T-cell (primary cell): Measurements from ENCODE around the gene IFITM5. TPM values are rescaled to one million over a fixed set of nuclear protein-coding genes. Genes with fewer than 3 reads are reported as not detected.
"Not testable (repeated sequence)": the region's sequence is repeated elsewhere in the genome, so short reads cannot be mapped to it uniquely, and the experiment has no call there.

ENCODE experiments used
- ATAC-seq, 4 experiments: fragments of 200-7000 bp in 3 of 4; fragments of 150-1000 bp in 1 of 4; cut with Tn5 transposase; replicated peaks in 1 of 4; 1 replicate in 3 of 4; 2 replicates in 1 of 4; pipeline ENCODE4 v1.10.0; 2021; ENCODE audit warnings: moderate library complexity in 3 of 4, mild to moderate bottlenecking in 2 of 4, moderate number of reproducible peaks in 1 of 4
- CTCF ChIA-PET, 2 donors: fragments of 300-600 bp; sonication (Branson Sonifier 250); formaldehyde crosslinking; loops; one replicate each; lab custom pipeline; 2022; ENCODE audit warnings: antibody characterized with exemption in 2 of 2; lab: Charles Lee
- POLR2A ChIA-PET, 2 donors: fragments of 300-600 bp; sonication (Branson Sonifier 250); formaldehyde crosslinking; loops; one replicate each; lab custom pipeline; 2022; ENCODE audit warnings: antibody characterized with exemption in 2 of 2; lab: Charles Lee
- DNase-seq, 35 experiments: peaks; one replicate each; pipeline versions ENCODE4 v3.0.0 to v3.0.0-alpha.2; 2013 to 2023
- H3K27ac ChIP-seq: one replicate; pipeline ENCODE4 v1.5.1; 2013; ENCODE audit warnings: low read length
- H3K27me3 ChIP-seq, 2 experiments: replicated peaks in 1 of 2; 1 replicate in 1 of 2; 2 replicates in 1 of 2; pipeline versions ENCODE4 v1.6.1 to v1.7.0; 2013; ENCODE audit warnings: low read length in 1 of 2, mixed read lengths in 1 of 2; ENCODE audit not compliant: control insufficient read depth in 2 of 2, insufficient read depth in 2 of 2; ENCODE audit errors: extremely low read depth in 1 of 2
- H3K36me3 ChIP-seq, 2 donors: 1 replicate in 1 of 2; 2 replicates in 1 of 2; pipeline versions ENCODE4 v1.6.1 to v1.7.0; 2013; ENCODE audit warnings: low read length in 1 of 2; ENCODE audit not compliant: control insufficient read depth in 2 of 2, insufficient read depth in 1 of 2; ENCODE audit errors: extremely low read depth in 1 of 2
- H3K4me1 ChIP-seq, 2 experiments: 1 replicate in 1 of 2; 2 replicates in 1 of 2; pipeline versions ENCODE4 v1.6.1 to v1.7.0; 2013; ENCODE audit warnings: low read length in 2 of 2, mixed read lengths in 1 of 2; ENCODE audit not compliant: insufficient read depth in 2 of 2, control insufficient read depth in 1 of 2; ENCODE audit errors: extremely low read depth in 1 of 2
- H3K4me3 ChIP-seq, 2 donors: 1 replicate in 1 of 2; 2 replicates in 1 of 2; pipeline versions ENCODE4 v1.5.1 to v1.7.0; 2013; ENCODE audit warnings: mild to moderate bottlenecking in 2 of 2, low read length in 1 of 2, moderate library complexity in 1 of 2; ENCODE audit not compliant: control insufficient read depth in 1 of 2; ENCODE audit errors: extremely low read depth in 1 of 2
- H3K9me3 ChIP-seq: 2 replicates; pipeline ENCODE4 v1.7.0; 2013
- H3K27ac Mint-ChIP-seq, 2 donors: one replicate each; pipeline ENCODE4 v1.8.0; 2020 to 2021; ENCODE audit warnings: mild to moderate bottlenecking in 2 of 2, mixed read lengths in 2 of 2
- H3K27me3 Mint-ChIP-seq, 2 donors: one replicate each; pipeline ENCODE4 v1.8.0; 2021 to 2022; ENCODE audit warnings: mixed read lengths in 2 of 2
- H3K36me3 Mint-ChIP-seq: one replicate; pipeline ENCODE4 v1.8.0; 2021; ENCODE audit warnings: mixed read lengths
- H3K4me1 Mint-ChIP-seq, 3 donors: one replicate each; pipeline ENCODE4 v1.8.0; 2020 to 2022; ENCODE audit warnings: mixed read lengths in 3 of 3, mild to moderate bottlenecking in 1 of 3
- H3K4me3 Mint-ChIP-seq, 3 donors: one replicate each; pipeline ENCODE4 v1.8.0; 2020 to 2022; ENCODE audit warnings: mild to moderate bottlenecking in 3 of 3, mixed read lengths in 3 of 3, moderate library complexity in 3 of 3
- H3K9me3 Mint-ChIP-seq, 3 donors: one replicate each; pipeline ENCODE4 v1.8.0; 2020 to 2022; ENCODE audit warnings: mixed read lengths in 3 of 3
- WGBS: methylation state at CpG from one replicate; pipeline ENCODE4 v1.1.5; 2013; ENCODE audit warnings: missing lambda C conversion rate; ENCODE audit not compliant: insufficient coverage; 5-methylcytosine and 5-hydroxymethylcytosine counted together
- total RNA-seq, 35 experiments: library from RNA in 6 of 35; stranded (reverse) in 6 of 35; fragments of 120-200 nt in 1 of 35; gene quantifications; one replicate each; pipeline versions ENCODE4 v1.2.1 to v1.2.4 and lab custom pipeline; 2013 to 2026

Gene IFITM5
- total RNA-seq, 5 donors from 2014 or later (not counting 1 experiment from before 2014, with no cell fraction given) = not detected

DNA sequence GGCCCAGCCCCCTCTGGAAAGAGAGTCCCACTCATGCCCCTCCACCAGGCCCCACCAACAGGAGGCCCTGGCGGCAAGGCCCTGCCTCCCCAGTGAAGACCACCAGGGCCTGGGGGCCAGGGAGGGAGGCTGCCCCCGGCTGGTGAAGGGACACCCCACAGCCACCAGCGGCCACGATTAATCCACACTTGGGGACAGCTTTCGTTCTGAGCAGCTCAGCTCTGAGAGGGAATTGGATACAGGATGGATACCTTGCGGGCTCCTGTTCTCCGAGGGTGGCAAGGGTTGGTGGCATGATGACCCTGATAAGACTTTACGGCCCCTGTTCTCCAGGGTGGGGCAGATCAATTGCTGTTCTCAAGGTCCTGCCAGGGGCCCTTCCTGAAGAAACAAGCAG lies 28.0 kb downstream of the IFITM5 start:
- POLR2A ChIA-PET = no interaction called here
- 100% methylated on average over 3 of the region's 8 CpGs for WGBS
- H3K4me1 Mint-ChIP-seq = peaks cover 28 to 44% (median 35%) of the 10 kb centered on the region in 3 donors

DNA sequence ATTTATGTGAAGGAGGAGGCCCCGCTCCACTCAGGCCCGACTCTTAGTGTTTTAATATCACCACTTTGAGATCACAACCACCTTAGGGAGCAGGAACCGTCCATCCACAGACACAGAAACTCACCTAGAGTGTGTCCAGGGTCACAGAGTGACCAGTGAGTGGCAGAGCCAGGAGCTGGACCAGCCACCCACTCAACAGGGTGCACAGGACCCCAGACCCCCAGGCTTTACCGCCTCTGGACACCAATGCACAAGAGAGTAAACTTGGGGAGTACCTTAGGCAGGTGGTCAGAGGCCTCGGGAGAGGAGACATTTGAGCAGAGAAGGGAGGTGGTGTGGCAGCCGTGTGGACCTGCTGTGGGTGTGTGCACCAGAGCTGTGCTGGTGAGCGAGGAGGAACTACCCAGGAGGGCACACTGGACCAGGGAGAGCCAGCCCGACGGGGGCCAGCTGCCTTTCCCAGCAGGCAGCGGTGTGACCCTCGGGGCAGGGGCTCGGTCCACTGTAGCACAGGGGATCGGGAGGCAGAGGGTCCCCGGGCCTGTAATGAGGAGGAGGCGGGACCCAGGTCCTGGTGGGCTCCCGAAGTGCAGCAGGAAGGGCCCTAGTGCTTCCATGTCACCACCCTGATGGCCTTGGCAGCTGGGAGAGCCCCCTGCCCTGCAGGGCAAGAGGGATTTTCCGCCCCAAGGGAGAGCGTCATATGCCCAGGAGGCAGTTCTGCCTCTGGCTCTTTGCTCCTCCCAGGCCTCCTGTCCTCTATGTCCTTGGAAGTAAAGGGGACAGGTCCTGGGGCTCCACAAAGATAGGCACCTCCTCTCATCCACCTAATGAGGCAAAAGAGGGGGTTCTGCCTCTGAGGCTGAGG lies 28.6 kb downstream of the IFITM5 start:
- H3K36me3 Mint-ChIP-seq = no peaks in the 10 kb centered on the region
- DNase-seq (no peak), ATAC-seq (no peak)
- POLR2A ChIA-PET = no interaction called here
- no peak overlapping the region for H3K4me3 Mint-ChIP-seq
- no peaks in the 10 kb centered on the region for H3K27me3 ChIP-seq
- H3K27me3 Mint-ChIP-seq = no peaks in the 10 kb centered on the region
- CTCF ChIA-PET = interaction anchor here (0.5 to 1.1 kb wide), 2 partner anchors 20 to 184 kb away, joined by 3 to 4 read pairs; no protein-coding TSS in a partner anchor
- peak overlapping the region; percentile 98 for H3K27ac Mint-ChIP-seq
- peak overlapping the region; percentile 88 for H3K27ac ChIP-seq
- H3K9me3 ChIP-seq = no peaks in the 10 kb centered on the region
- H3K9me3 Mint-ChIP-seq = no peaks in the 10 kb centered on the region
- H3K4me3 ChIP-seq = no peak overlapping the region
- H3K36me3 ChIP-seq = no peaks in the 10 kb centered on the region
- H3K4me1 Mint-ChIP-seq = peaks cover 27 to 44% (median 35%) of the 10 kb centered on the region in 3 donors
- H3K4me1 ChIP-seq = peaks cover 14 to 34% of the 10 kb centered on the region in 2 experiments
- 87% methylated on average over 14 of the region's 18 CpGs for WGBS

More for the DNA sequence above, 28.0 kb downstream of the IFITM5 start:
- no peaks in the 10 kb centered on the region for H3K36me3 Mint-ChIP-seq
- no peaks in the 10 kb centered on the region for H3K27me3 Mint-ChIP-seq
- H3K4me1 ChIP-seq = peaks cover 14 to 34% of the 10 kb centered on the region in 2 experiments
- H3K27ac Mint-ChIP-seq = no peak overlapping the region
- no peaks in the 10 kb centered on the region for H3K36me3 ChIP-seq
- no peaks in the 10 kb centered on the region for H3K9me3 ChIP-seq
- H3K4me3 Mint-ChIP-seq = no peak overlapping the region
- peaks cover 0 to 4% (median 0%) of the 10 kb centered on the region in 3 donors for H3K9me3 Mint-ChIP-seq
- ATAC-seq (no peak), DNase-seq (no peak)
- H3K27ac ChIP-seq = no peak overlapping the region
- no peak overlapping the region for H3K4me3 ChIP-seq
- CTCF ChIA-PET = interaction anchor here (0.5 to 1.1 kb wide), 2 partner anchors 21 to 184 kb away, joined by 3 to 4 read pairs; no protein-coding TSS in a partner anchor
- no peaks in the 10 kb centered on the region for H3K27me3 ChIP-seq

DNA sequence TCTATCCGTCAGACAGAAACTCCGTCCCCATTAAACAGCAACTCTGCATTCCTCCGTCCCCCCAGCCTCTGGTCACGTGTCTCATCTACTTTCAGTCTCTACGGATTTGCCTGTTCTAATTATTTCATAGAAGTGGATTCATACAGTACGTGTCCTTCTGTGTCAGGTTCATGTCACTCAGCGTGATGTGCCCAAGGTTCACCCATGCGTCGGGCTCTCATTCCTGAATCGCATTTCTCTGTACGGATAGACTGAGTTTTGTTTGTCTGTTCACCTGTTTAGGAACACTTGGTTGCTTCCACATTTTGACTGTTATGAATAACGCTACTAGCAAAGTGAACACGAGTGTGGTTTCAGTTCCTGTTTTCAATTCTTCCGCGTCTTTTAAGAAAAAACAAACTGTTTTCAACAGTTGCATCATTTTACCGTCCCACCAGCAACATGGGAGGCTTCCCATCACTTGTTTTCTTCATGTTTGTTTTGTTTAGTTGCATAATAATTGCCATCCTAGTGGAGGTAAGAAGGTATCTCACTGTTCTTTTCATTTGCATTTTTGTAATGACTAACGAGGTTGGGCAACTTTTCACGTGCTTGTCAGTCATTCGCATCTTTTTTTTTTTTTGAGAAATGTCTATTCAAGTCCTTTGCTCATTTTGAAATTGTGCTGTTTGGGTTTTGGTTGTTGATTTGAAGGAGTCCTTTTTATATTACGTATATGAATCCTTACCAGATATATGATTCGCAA lies 30.0 kb downstream of the IFITM5 start:
- ATAC-seq (peak; percentile 60 to 78 (median 66)), DNase-seq (peak in 34 of 35 experiments; percentile 39 to 84 (median 58))
- ChIA-PET POLR2A (no interaction called here), CTCF (no interaction called here)
- Mint-ChIP-seq H3K4me3 (peak overlapping the region; percentile 81 to 85 (median 83)), H3K36me3 (no peaks in the 10 kb centered on the region), H3K27ac (peak overlapping the region; percentile 98), H3K4me1 (peaks cover 27 to 40% (median 35%) of the 10 kb centered on the region in 3 donors), H3K9me3 (no peaks in the 10 kb centered on the region), H3K27me3 (no peaks in the 10 kb centered on the region)
- Histone ChIP-seq H3K27me3 (no peaks in the 10 kb centered on the region), H3K4me3 (peak overlapping the region; percentile 54 to 60), H3K36me3 (no peaks in the 10 kb centered on the region), H3K27ac (peak overlapping the region; percentile 88), H3K4me1 (peaks cover 14 to 34% of the 10 kb centered on the region in 2 experiments), H3K9me3 (no peaks in the 10 kb centered on the region)
- WGBS = 0% methylated on average over 8 of the region's 21 CpGs

DNA sequence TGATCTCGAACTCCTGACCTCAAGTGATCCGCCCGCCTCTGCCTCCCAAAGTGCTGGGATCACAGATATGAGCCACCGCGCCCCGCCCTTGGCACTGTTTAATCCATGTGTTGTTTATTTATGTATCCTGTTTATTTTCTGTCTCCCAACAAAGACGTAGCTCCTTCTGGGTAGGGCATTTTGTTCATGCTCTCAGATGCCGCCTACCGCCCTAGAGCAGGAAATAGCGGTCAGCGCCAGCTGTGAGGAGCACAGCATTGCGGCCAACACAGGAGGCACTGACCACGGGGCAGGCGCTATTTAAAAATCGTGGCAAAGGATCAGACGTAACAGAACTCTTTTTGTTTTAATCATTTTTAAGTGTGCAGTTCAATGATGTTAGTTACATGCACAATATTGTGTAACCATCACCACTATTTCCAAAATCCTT lies 30.6 kb downstream of the IFITM5 start:
- not testable (repeated sequence) for H3K9me3 ChIP-seq, H3K9me3 Mint-ChIP-seq, H3K27me3 ChIP-seq, H3K27me3 Mint-ChIP-seq, H3K36me3 Mint-ChIP-seq, H3K36me3 ChIP-seq
- DNase-seq = peak in 33 of 35 experiments; percentile 28 to 78 (median 59)
- ATAC-seq = peak; percentile 15 to 54 (median 35)
- Histone ChIP-seq H3K4me1 (peaks cover 14 to 34% of the 10 kb centered on the region in 2 experiments), H3K27ac (peak overlapping the region; percentile 88), H3K4me3 (peak overlapping the region; percentile 54 to 60)
- Mint-ChIP-seq H3K27ac (peak overlapping the region; percentile 98), H3K4me3 (peak overlapping the region; percentile 81 to 85 (median 83)), H3K4me1 (peaks cover 27 to 40% (median 35%) of the 10 kb centered on the region in 3 donors)
- ChIA-PET CTCF (interaction anchor here (0.5 to 3.7 kb wide), 2 partner anchors 18 kb away, joined by 3 to 23 read pairs; no protein-coding TSS in a partner anchor), POLR2A (interaction anchor here in 1 of 2 donors (0.6 kb wide), 1 partner anchor 20 kb away, joined by 3 read pairs; the partner anchor contains the start of gene PGGHG)
- 0% methylated on average over 7 of the region's 16 CpGs for WGBS

DNA sequence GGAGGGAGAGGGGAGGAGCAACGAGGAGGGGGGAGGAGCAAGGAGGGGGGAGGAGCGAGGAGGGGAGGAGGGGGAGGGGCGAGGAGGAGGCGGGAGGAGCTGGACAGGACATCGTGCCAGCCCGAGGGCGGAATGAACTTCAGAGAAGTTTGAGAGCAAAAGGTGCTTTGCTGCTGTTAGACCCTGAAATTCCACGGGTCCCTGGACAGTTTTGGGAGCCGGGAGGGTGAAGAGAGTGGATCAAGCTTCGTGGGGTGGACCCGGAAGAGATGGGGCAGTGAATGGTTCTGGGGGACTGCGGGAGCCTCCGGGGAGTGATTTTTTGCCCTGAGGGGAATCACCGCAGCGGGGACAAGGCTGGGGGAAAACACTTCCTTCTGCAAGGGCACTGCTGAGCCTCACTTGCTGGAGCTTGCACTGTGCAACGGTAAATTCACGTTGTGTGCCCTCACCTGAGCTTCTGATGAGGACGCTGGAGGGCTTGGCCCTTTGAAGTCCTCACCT lies 31.8 kb downstream of the IFITM5 start:
- Mint-ChIP-seq H3K4me3 (peak overlapping the region; percentile 81 to 85 (median 83)), H3K36me3 (no peaks in the 10 kb centered on the region), H3K27ac (peak overlapping the region; percentile 98), H3K9me3 (no peaks in the 10 kb centered on the region), H3K4me1 (peaks cover 27 to 40% (median 35%) of the 10 kb centered on the region in 3 donors), H3K27me3 (no peaks in the 10 kb centered on the region)
- ATAC-seq (peak; percentile 40 to 58 (median 52)), DNase-seq (peak in 29 of 35 experiments; percentile 25 to 75 (median 54))
- peaks cover 14 to 34% of the 10 kb centered on the region in 2 experiments for H3K4me1 ChIP-seq
- ChIA-PET CTCF (interaction anchor here in 1 of 2 donors (1.7 to 3.7 kb wide), 2 partner anchors 16 to 60 kb away, joined by 4 to 23 read pairs; partner anchors contain the start of genes BET1L and RIC8A), POLR2A (interaction anchor here (0.5 to 1.0 kb wide), 3 partner anchors 10 to 72 kb away, joined by 3 to 7 read pairs (median 3); no protein-coding TSS in a partner anchor)
- no peaks in the 10 kb centered on the region for H3K27me3 ChIP-seq
- 16% methylated on average over 13 of the region's 18 CpGs for WGBS
- H3K4me3 ChIP-seq = peak overlapping the region; percentile 53 to 60
- H3K36me3 ChIP-seq = no peaks in the 10 kb centered on the region
- peak overlapping the region; percentile 88 for H3K27ac ChIP-seq
- H3K9me3 ChIP-seq = no peaks in the 10 kb centered on the region
